Breast epithelium (tissue), 4 donors: ENCODE results near the gene PRMT2. TPM values are rescaled to one million over a fixed set of nuclear protein-coding genes. Genes with fewer than 3 reads are reported as not detected.

Experiments used
- DNase-seq, 2 donors: peaks; one replicate each; pipeline ENCODE4 v3.0.0-alpha.2; 2019; ENCODE audit warnings: low spot score in 2 of 2
- H3K27ac ChIP-seq, 2 donors: fragments of 200-600 bp; sonication (generic) in 1 of 2; one replicate each; pipeline ENCODE4 v1.5.1; 2016 to 2019; ENCODE audit warnings: mild to moderate bottlenecking in 1 of 2
- H3K27me3 ChIP-seq, 2 donors: fragments of 200-600 bp; sonication (generic) in 1 of 2; one replicate each; pipeline versions ENCODE4 v1.5.1 to v1.6.0; 2017 to 2019; ENCODE audit warnings: control low read depth in 1 of 2, mild to moderate bottlenecking in 1 of 2
- H3K36me3 ChIP-seq: fragments of 200-600 bp; one replicate; pipeline ENCODE4 v1.5.1; 2019
- H3K4me1 ChIP-seq, 2 donors: fragments of 200-600 bp; sonication (generic); one replicate each; pipeline ENCODE4 v1.5.1; 2016 to 2019; ENCODE audit warnings: control low read depth in 1 of 2
- H3K4me3 ChIP-seq, 3 donors: fragments of 200-600 bp; sonication (generic); 1 replicate in 2 of 3; 2 replicates in 1 of 3; pipeline ENCODE4 v1.5.1; 2016 to 2019; ENCODE audit warnings: mild to moderate bottlenecking in 3 of 3, moderate library complexity in 2 of 3
- H3K9me3 ChIP-seq, 2 donors: fragments of 200-600 bp; sonication (generic) in 1 of 2; one replicate each; pipeline ENCODE4 v1.5.1; 2016 to 2019; ENCODE audit warnings: control low read depth in 1 of 2
- POLR2A ChIP-seq: fragments of 450-650 bp; IDR thresholded peaks from one replicate; pipeline ENCODE4 v1.6.1; 2016; ENCODE audit warnings: antibody characterized with exemption, mild to moderate bottlenecking, moderate library complexity
- POLR2AphosphoS5 ChIP-seq, 3 donors: sonication (generic); formaldehyde crosslinking; IDR thresholded peaks; one replicate each; pipeline ENCODE4 v1.6.1; 2017; ENCODE audit warnings: antibody characterized with exemption in 3 of 3
- intact Hi-C: fragments of 100-400 bp; cut with DNase I; formaldehyde crosslinking; loops from one replicate; pipeline ENCODE4 v1.15.1; 2023; ENCODE audit warnings: low total_unique reads
- total RNA-seq, 3 donors: library from RNA; depleted of rRNA; stranded (reverse); fragments of >200 nt; gene quantifications; one replicate each; pipeline ENCODE4 v1.1.0, GENCODE V29; 2016
- TF ChIP-seq, protein P1 (sequence below), 3 donors: fragments of 450-650 bp; IDR thresholded peaks; one replicate each; pipeline ENCODE4 v1.5.1; 2016 to 2017; ENCODE audit warnings: antibody characterized with exemption in 3 of 3, mild to moderate bottlenecking in 3 of 3, moderate library complexity in 3 of 3

The PRMT2 gene
- total RNA-seq, 3 donors from 2014 or later = 92.1 to 145 (median 130) TPM

DNA sequence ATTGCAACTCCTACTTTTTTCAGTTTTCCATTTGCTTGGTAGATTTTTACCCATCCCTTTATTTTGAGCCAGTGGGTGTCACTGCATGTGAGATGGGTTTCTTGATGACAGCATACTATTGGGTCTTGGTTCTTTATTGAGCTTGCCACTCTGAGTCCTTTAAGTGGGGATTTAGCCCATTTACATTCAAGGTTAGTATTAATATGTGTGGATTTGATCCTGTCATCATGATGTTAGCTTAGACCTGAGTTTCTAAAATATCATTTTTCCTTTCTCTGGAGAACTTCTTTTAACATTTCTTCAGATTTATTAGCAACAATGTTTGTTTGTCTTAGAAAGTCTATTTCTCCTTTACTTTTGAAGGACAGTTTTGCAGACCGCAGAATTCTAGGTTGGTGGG lies 18.8 kb upstream of the PRMT2 start:
- DNase-seq = no peak
- H3K36me3 ChIP-seq = no peaks in the 10 kb centered on the region
- no peak overlapping the region for H3K4me3 ChIP-seq
- H3K27me3 ChIP-seq = no peaks in the 10 kb centered on the region
- H3K4me1 ChIP-seq = no peaks in the 10 kb centered on the region
- TF ChIP-seq, protein P1, sequence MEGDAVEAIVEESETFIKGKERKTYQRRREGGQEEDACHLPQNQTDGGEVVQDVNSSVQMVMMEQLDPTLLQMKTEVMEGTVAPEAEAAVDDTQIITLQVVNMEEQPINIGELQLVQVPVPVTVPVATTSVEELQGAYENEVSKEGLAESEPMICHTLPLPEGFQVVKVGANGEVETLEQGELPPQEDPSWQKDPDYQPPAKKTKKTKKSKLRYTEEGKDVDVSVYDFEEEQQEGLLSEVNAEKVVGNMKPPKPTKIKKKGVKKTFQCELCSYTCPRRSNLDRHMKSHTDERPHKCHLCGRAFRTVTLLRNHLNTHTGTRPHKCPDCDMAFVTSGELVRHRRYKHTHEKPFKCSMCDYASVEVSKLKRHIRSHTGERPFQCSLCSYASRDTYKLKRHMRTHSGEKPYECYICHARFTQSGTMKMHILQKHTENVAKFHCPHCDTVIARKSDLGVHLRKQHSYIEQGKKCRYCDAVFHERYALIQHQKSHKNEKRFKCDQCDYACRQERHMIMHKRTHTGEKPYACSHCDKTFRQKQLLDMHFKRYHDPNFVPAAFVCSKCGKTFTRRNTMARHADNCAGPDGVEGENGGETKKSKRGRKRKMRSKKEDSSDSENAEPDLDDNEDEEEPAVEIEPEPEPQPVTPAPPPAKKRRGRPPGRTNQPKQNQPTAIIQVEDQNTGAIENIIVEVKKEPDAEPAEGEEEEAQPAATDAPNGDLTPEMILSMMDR (IDR thresholded peaks at IDR 0.05) = no peak
- TF ChIP-seq POLR2A (no peak), POLR2AphosphoS5 (IDR thresholded peaks at IDR 0.05) (no peak)
- H3K9me3 ChIP-seq = no peaks in the 10 kb centered on the region
- no peak overlapping the region for H3K27ac ChIP-seq
- intact Hi-C loops = no loop called here

DNA sequence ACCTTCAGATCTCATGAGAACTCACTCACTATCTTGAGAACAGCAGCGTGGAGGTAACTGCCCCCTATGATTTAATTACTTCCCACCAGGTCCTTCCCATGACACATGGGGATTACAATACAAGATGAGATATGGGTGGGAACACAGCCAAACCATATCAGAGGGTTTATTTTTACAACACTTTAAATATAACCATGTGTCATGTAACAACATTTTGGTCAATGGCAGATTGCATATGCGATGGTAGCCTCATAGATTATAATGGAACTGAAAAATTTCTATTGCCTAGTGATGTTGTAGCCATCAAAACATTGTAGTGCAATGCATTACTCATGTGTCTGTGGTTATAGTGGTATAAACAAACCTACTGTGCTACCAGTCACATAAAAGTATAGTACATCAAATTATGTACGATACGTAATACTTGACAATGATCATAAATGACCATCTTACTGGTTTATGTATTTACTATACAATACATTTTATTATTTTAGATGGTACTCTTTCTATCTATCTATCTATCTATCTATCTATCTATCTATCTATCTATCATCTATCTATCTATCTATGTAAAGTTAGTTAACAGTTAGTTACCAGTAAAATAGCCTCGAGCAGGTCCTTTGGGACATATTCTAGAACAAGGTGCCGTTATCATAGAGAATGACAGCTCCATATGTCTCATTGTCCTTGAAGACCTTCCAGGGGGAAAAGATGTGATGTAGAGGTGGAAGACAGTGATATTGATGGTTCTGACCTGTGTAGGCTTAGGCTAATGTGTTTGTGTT lies 18.0 kb upstream of the PRMT2 start:
- TF ChIP-seq POLR2AphosphoS5 (IDR thresholded peaks at IDR 0.05) = no peak
- Histone ChIP-seq H3K27me3 (no peaks in the 10 kb centered on the region), H3K36me3 (no peaks in the 10 kb centered on the region), H3K4me3 (no peak overlapping the region), H3K27ac (no peak overlapping the region), H3K9me3 (no peaks in the 10 kb centered on the region), H3K4me1 (no peaks in the 10 kb centered on the region)
- intact Hi-C loops = no loop called here
- no peak for DNase-seq

DNA sequence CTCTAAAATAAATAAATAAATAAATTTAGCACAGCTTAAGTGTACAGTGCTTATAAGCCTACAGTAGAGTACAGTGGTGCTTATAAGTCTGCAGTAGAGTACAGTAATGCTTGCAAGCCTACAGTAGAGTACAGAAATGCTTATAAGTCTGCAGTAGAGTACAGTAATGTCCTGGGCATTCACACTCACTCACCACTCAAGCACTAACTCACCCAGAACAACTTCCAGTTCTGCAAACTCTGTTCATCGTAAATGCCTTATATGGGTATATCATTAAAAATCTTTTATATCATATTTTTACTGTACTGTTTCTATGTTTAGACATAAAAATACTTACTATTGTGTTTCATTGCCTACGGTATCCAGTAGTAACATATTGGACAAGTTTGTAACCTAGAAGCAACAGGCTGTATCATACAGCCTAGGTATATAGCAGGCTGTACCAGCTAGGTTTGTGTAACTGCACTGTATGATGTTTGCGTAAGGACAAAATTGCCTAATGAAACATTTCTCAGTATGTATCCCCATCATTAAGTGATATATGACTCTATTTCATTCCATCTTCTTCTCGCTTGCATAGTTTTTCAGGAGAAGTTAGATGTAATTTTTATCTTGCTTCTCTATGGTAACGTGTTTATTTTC lies 16.6 kb upstream of the PRMT2 start:
- Histone ChIP-seq H3K9me3 (no peaks in the 10 kb centered on the region), H3K36me3 (no peaks in the 10 kb centered on the region), H3K4me3 (no peak overlapping the region), H3K4me1 (peaks cover 0 to 7% of the 10 kb centered on the region in 2 donors), H3K27me3 (no peaks in the 10 kb centered on the region), H3K27ac (no peak overlapping the region)
- no peak for DNase-seq
- TF ChIP-seq, protein P1 (IDR thresholded peaks at IDR 0.05) = no peak
- TF ChIP-seq POLR2A (no peak), POLR2AphosphoS5 (IDR thresholded peaks at IDR 0.05) (no peak)
- intact Hi-C loops = no loop called here

DNA sequence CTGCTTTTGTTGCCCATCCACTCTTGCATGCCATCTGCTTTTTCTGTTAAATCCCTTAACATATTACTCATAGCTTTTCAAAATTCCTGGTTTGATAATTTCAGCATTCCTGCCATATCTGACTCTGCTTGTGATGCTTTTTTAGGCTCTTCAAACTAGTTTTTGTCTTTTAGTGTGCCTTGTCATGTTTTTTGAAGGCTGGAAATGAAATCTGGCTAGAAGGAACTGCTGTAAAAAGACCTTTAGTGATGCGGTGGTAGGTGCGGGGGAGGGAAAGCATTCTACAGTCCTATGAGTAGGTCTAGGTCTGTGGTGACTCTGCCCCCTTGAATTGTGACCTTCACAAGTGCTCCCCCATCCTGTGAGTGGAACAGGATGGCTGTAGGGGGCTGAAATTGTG lies 15.6 kb upstream of the PRMT2 start:
- Histone ChIP-seq H3K9me3 (no peaks in the 10 kb centered on the region), H3K4me1 (peaks cover 0 to 7% of the 10 kb centered on the region in 2 donors), H3K27me3 (no peaks in the 10 kb centered on the region), H3K4me3 (no peak overlapping the region), H3K27ac (no peak overlapping the region), H3K36me3 (no peaks in the 10 kb centered on the region)
- DNase-seq = no peak
- TF ChIP-seq POLR2AphosphoS5 (IDR thresholded peaks at IDR 0.05) = no peak
- no peak for TF ChIP-seq POLR2A
- TF ChIP-seq, protein P1 (IDR thresholded peaks at IDR 0.05) = no peak
- intact Hi-C loops = no loop called here

DNA sequence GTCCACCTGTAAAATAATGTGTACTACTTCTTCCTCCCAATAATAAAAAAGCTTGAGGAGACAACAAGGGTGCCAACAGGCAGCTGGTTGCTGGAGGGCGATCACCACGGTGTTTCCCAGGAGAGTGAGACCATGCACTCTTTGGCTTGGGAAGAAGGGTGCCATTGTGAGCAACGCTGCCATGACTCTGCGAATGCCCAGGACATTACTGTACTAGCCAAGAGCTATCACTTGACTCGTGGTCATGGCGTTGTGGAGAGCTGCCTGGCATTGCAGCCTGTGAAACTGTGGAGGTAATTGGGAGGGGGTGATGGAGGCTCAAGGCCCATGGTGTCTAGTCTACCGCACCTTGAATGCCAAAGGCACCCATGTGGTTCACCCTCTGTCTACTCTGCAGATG lies 14.6 kb upstream of the PRMT2 start:
- TF ChIP-seq, protein P1 (IDR thresholded peaks at IDR 0.05) = no peak
- TF ChIP-seq POLR2A = no peak
- TF ChIP-seq POLR2AphosphoS5 (IDR thresholded peaks at IDR 0.05) = no peak

More for the DNA sequence above, 14.6 kb upstream of the PRMT2 start:
- intact Hi-C loops = no loop called here
- no peaks in the 10 kb centered on the region for H3K27me3 ChIP-seq
- no peaks in the 10 kb centered on the region for H3K36me3 ChIP-seq
- DNase-seq = no peak
- H3K27ac ChIP-seq = peak overlapping the region; percentile 82 to 88
- no peak overlapping the region for H3K4me3 ChIP-seq
- H3K9me3 ChIP-seq = peaks cover 7 to 9% of the 10 kb centered on the region in 2 donors
- H3K4me1 ChIP-seq = peaks cover 0 to 7% of the 10 kb centered on the region in 2 donors
